Measurements from ENCODE around the gene EDIL3.

The EDIL3 gene

DNA sequence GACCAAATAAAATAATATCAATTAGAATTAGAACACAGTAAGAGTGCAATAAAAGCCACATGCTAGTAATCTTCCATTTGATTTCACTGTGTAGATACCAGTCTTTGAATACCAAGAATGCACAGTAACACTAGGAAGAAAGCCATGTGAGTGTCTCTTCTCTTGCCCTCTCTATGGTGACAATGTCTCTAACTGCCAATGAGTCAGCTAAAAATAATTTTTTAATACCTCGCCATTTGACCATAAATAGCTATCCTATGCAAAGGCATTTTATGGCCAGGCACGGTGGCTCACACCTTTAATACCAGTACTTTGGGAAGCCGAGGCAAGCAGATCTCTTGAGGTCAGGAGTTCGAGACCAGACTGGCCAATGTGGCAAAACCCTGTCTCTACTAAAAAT, 30.6 kb downstream of the EDIL3 start:
- Histone ChIP-seq H3K4me2 (ENCODE audit: low read length) (no peak overlapping the region), H3F3A (ENCODE audit: control insufficient read depth, insufficient read depth) (no peaks in the 10 kb centered on the region), H3K4me1 (ENCODE audit: control insufficient read depth, low read length) (no peaks in the 10 kb centered on the region), H3K79me2 (ENCODE audit: control insufficient read depth, low read length) (no peaks in the 10 kb centered on the region), H3K27ac (ENCODE audit: low read depth, low read length) (no peak overlapping the region), H3K9me3 (ENCODE audit: control insufficient read depth, insufficient read depth, low read length) (no peaks in the 10 kb centered on the region; the same call in 1 of the 2 replicates), H3K27me3 (ENCODE audit: control insufficient read depth, low read length) (no peaks in the 10 kb centered on the region), H3K9me2 (replicated peaks; ENCODE audit: control insufficient read depth, low read length) (no peaks in the 10 kb centered on the region), H3K36me3 (ENCODE audit: control insufficient read depth, low read length) (no peaks in the 10 kb centered on the region), H4K20me1 (ENCODE audit: control insufficient read depth, insufficient read depth, low read depth, low read length) (no peaks in the 10 kb centered on the region), H3K4me3 (ENCODE audit: low read length) (no peak overlapping the region)
- TF ChIP-seq CTCF (IDR thresholded peaks at IDR 0.05; ENCODE audit: low read depth, low read length, poor library complexity, severe bottlenecking) (no peak), EZH2phosphoT487 (IDR thresholded peaks at IDR 0.05; ENCODE audit: borderline replicate concordance, low read length) (no peak)

DNA sequence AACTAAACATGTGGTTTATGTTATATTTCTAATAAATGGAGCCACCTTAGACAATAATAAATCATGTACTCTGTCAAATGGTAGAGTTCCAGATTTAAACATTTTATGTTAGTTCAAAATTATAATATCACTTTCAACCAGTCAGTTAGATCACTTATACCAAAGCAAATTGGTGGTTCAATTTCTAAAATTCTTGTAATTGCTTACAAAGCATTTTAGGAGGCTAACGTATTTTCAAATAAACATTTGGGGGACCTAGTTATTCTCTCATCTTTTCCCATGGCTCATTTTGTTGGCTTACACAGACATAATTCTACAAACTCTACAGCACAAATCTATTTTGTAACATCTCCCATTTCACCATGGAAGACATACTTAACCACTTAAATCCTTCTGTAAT, 39.9 kb downstream of the EDIL3 start:
- no peak overlapping the region for H3K27ac ChIP-seq (ENCODE audit: low read depth, low read length)
- TF ChIP-seq EZH2phosphoT487 (IDR thresholded peaks at IDR 0.05; ENCODE audit: borderline replicate concordance, low read length) (no peak), CTCF (IDR thresholded peaks at IDR 0.05; ENCODE audit: low read depth, low read length, poor library complexity, severe bottlenecking) (no peak)
- H3K9me2 ChIP-seq (replicated peaks; ENCODE audit: control insufficient read depth, low read length), result no peaks in the 10 kb centered on the region
- no peaks in the 10 kb centered on the region for H3K36me3 ChIP-seq (ENCODE audit: control insufficient read depth, low read length)
- no peak overlapping the region for H3K4me3 ChIP-seq (ENCODE audit: low read length)
- no peaks in the 10 kb centered on the region for H3K27me3 ChIP-seq (ENCODE audit: control insufficient read depth, low read length)
- no peaks in the 10 kb centered on the region for H3K4me1 ChIP-seq (ENCODE audit: control insufficient read depth, low read length)
- no peaks in the 10 kb centered on the region for H4K20me1 ChIP-seq (ENCODE audit: control insufficient read depth, insufficient read depth, low read depth, low read length)
- no peak overlapping the region for H3K4me2 ChIP-seq (ENCODE audit: low read length)
- no peaks in the 10 kb centered on the region for H3F3A ChIP-seq (ENCODE audit: control insufficient read depth, insufficient read depth)
- no peaks in the 10 kb centered on the region for H3K9me3 ChIP-seq (ENCODE audit: control insufficient read depth, insufficient read depth, low read length)
- H3K79me2 ChIP-seq (ENCODE audit: control insufficient read depth, low read length), result no peaks in the 10 kb centered on the region

GRCh38 chr5:84343171-84343570, 41.5 kb downstream of the EDIL3 start:
- H3K79me2 ChIP-seq (ENCODE audit: control insufficient read depth, low read length), result no peaks in the 10 kb centered on the region
- no peak overlapping the region for H3K27ac ChIP-seq (ENCODE audit: low read depth, low read length)
- H4K20me1 ChIP-seq (ENCODE audit: control insufficient read depth, insufficient read depth, low read depth, low read length), result no peaks in the 10 kb centered on the region
- no peak for TF ChIP-seq EZH2phosphoT487 (IDR thresholded peaks at IDR 0.05; ENCODE audit: borderline replicate concordance, low read length)
- no peak for TF ChIP-seq CTCF (IDR thresholded peaks at IDR 0.05; ENCODE audit: low read depth, low read length, poor library complexity, severe bottlenecking)
- H3K36me3 ChIP-seq (ENCODE audit: control insufficient read depth, low read length), result no peaks in the 10 kb centered on the region
- H3K4me3 ChIP-seq (ENCODE audit: low read length), result no peak overlapping the region
- no peaks in the 10 kb centered on the region for H3K9me3 ChIP-seq (ENCODE audit: control insufficient read depth, insufficient read depth, low read length)
- H3K4me2 ChIP-seq (ENCODE audit: low read length), result no peak overlapping the region
- no peaks in the 10 kb centered on the region for H3K27me3 ChIP-seq (ENCODE audit: control insufficient read depth, low read length)
- H3K4me1 ChIP-seq (ENCODE audit: control insufficient read depth, low read length), result no peaks in the 10 kb centered on the region
- no peaks in the 10 kb centered on the region for H3K9me2 ChIP-seq (replicated peaks; ENCODE audit: control insufficient read depth, low read length)
- no peaks in the 10 kb centered on the region for H3F3A ChIP-seq (ENCODE audit: control insufficient read depth, insufficient read depth)

- Histone ChIP-seq H3K4me3 (ENCODE audit: low read length) (no peak overlapping the region), H3K79me2 (ENCODE audit: control insufficient read depth, low read length) (no peaks in the 10 kb centered on the region), H3K4me1 (ENCODE audit: control insufficient read depth, low read length) (no peaks in the 10 kb centered on the region), H3K9me3 (ENCODE audit: control insufficient read depth, insufficient read depth, low read length) (no peaks in the 10 kb centered on the region), H3K27me3 (ENCODE audit: control insufficient read depth, low read length) (no peaks in the 10 kb centered on the region), H3K27ac (ENCODE audit: low read depth, low read length) (no peak overlapping the region), H3F3A (ENCODE audit: control insufficient read depth, insufficient read depth) (no peaks in the 10 kb centered on the region), H4K20me1 (ENCODE audit: control insufficient read depth, insufficient read depth, low read depth, low read length) (no peaks in the 10 kb centered on the region), H3K36me3 (ENCODE audit: control insufficient read depth, low read length) (no peaks in the 10 kb centered on the region), H3K9me2 (replicated peaks; ENCODE audit: control insufficient read depth, low read length) (no peaks in the 10 kb centered on the region), H3K4me2 (ENCODE audit: low read length) (no peak overlapping the region)
- TF ChIP-seq CTCF (IDR thresholded peaks at IDR 0.05; ENCODE audit: low read depth, low read length, poor library complexity, severe bottlenecking) (no peak), EZH2phosphoT487 (IDR thresholded peaks at IDR 0.05; ENCODE audit: borderline replicate concordance, low read length) (no peak)
These were observed 52.6 kb downstream of the EDIL3 start for GRCh38 chr5:84332106-84332505.

Data from DOHH2 (cell line).